HG03139 (cell line): ENCODE results near the gene AGBL3.
"Not testable (repeated sequence)": the region's sequence is repeated elsewhere in the genome, so short reads cannot be mapped to it uniquely, and the experiment has no call there.

ENCODE experiments used
- ATAC-seq: cut with Tn5 transposase; IDR thresholded peaks from one replicate; pipeline ENCODE4 v1.9.1; 2021; ENCODE audit not compliant: unreplicated experiment

The AGBL3 gene

DNA sequence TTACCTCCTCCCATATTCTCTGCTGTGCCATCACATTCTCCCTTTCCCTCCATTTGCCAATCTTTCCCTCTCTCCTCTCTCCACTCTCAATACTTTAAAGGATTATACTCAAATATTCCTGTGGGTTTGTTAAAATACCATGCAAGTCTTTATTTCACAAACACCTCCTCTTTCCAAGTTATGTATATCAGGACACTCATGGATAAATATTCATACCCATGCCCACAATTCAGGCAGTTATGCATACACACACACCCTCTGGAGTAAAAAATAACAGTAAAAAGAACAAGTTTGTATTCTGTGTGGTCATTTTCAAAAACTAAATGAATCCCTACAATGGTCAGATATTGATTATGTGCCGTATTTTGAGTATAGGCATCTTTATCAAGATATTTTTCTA is 88.2 kb downstream of the AGBL3 start:
- ATAC-seq: no peak

DNA sequence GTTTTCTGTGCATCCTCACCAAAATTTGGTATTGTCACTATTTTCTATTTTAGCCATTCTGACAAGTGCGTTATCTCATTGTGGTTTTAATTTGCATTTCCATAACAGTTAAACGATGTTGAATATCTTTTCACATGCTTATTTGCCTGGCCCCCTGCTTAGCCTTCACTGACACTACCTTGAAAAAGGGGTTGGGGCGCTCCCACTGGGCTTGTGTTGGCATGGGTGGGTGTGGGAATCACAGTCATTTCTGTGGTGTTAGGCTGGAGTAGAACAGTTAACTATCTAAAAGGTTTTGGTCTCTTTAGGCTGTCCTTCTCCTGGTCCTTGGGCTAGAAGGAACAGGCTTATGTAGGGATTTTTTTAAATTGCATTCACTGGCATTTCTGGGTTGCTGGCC is 89.4 kb downstream of the AGBL3 start:
- ATAC-seq: no peak

DNA sequence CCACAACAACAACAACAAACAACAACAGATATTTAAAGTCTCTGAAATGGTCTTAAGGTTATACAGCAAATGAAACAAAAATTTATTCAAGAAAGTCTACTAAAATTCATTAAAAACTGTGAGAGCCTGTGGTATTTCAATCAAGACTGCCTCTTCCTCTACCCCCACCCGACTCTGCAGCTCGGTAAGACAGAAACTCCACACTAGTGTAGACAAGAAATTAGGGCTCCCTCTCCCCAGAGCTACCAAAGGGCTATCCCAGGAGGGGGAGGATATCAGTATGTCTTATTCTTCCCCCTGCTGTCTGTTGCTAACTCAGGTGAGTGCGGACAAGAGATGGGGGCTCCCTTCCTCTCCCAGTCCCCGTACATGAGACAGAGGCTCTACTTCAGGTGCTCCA is 90.6 kb downstream of the AGBL3 start:
- no peak for ATAC-seq

DNA sequence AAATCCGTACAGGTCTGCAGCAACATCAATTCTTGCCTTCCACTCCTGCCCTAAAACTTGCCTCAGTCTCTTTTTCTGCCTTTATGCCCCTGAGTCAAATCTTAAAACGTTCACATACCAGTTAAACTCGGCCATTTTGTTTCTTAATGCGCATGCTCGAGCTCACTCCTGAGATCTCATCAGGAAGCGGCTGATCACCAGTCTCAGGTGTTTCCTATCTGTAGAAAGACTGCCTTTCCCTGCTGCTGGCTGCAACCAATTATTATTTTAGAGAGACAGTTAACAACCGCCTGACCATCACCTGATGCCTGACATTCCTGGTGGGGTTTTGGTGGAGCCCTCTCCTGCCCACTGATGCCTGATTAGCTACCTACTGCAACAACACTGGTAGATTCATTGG is 91.3 kb downstream of the AGBL3 start:
- no peak for ATAC-seq

DNA sequence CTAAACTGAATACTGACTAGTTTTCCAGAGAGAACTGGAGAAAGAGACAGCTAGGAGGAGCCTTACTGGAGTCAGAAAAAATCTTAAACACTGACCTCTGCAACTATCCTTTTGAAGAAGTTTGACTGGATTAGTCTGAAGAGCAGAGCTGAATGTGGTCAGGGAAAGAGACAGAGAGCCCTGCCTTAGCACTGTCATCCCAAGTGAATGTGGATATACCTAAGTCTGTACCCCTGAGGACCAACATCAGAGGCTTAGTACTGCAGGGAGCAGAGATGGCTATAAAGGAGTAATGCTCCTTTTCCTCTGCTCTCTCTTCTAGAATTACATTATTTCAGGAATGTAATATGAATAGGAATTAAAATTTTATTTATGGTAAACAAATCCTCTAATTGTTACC is 91.7 kb downstream of the AGBL3 start:
- no peak for ATAC-seq

DNA sequence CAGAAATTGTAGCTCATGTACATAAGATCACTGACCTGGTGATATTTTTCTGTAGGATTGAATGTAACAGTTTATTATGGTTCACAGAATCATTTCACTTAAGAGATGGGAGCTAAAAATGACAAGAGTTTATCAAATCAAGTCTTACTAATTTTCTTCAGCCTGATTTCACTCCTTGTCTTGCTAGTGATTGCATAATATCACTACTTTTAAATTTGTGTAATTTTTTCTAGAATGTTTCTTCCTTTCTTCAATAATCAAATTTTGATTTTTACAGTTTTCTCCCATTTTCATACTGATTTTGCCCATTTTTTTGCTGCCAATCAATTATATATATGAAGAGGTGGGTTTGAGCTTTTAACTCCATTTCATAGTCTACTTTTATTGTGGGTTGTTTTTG is 92.8 kb downstream of the AGBL3 start:
- no peak for ATAC-seq

DNA sequence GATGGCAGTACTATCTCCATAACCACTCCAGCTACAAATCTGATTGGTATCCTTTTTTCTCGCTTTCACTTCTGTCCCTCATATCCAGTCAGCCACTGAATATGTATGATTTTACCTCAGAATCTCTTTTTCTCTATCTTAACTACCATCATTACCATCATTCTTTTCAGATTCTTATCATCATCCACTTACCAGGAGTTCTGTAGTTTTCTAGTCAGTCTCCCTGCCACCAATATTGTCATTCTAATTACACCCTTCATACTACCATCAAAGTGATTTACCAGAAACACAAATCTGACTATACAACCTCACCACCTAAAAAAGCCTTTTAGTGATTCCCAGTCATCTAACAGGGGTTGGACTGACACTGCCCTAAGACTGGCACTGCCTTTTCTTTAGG is 96.7 kb downstream of the AGBL3 start:
- ATAC-seq: no peak

DNA sequence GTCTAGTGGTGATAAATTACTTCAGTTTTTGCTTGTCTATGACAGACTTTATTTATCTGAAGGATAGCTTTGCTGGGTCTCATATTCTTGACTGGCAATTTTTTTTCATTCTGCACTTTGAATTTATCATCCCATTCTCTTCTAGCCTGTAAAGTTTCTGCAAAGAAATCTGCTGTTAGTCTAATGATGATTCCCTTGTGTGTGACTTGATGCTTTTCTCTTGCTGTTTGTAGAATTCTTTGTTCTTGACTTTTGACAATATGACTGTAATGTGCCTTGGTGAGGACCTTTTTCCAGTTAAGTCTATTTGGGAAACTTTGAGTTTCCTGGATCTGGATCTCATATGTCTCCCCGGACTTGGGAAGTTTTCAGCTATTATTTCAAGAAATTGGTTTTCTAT is 102.3 kb downstream of the AGBL3 start:
- ATAC-seq: no peak

DNA sequence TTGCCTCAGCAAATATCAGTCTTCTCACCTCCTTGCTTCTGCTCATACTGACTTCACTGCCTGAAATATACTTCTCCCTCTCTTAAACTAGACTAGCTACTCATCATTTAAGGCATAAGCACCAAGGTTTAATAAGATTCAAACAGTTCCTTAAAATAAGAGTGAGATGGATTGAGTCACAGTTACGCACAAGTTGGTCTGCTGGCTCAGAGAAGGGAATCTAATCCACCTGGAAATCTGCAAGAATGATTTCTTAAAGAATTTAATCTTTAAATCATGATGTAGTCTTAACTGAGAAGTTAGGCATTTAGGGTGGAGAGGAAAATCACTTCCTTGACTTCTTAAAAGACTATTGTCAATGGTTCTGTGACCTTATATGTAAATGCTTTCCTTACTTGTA is 105.4 kb downstream of the AGBL3 start:
- ATAC-seq: no peak

DNA sequence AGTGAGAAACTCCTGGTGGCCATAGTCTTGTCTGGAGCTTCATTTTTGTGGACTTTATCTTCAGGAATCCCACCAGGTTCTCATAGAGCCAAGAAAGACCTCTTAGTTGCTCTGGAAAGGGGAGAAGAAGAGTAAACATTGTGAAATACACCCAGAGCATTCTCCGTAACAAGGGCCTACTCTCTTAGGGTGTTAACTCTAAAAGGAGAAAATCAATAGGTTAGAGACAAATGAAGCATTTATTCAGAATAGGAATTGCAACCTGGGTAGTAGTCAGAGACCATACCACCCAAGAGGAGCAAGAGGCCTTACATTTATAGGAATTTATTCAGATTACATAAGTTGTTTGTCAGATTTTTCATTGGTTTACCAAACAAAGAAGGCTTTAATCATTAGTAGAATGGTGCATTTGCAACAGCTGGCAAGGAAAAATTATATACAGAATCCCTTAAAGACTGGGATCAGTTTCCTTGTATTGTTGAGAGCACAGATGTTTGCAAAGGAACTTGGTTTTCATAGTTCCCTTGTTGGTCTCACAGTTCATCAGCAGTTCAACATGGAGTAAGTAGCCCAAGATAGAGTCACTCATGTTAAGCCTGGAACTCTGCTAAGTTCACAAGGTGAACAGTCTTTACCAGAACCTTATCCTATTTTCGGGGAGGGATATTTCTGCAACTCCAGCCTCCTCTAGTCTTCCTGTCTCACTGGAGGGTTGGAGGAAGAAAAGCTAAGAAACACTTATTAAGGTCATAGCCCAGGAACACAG is 108.3 kb downstream of the AGBL3 start:
- ATAC-seq: no peak

DNA sequence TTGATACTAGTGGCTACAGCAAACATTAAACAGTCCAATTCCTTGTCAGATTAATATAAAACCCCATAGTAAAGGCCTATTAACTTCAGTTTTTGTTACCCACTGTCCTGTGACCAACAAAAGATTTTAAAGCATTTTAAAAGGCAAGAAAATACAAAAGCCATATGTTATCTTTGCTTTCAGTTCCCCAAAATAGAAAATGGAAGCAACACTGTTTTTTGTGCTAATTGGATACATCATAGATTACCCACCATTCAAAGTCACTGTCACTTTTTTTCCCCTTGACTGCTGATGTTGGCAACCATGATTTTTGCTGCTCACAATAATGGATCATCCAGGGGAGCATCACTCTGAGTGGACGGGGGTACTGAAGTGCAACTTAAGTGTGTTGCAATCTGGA is 109.1 kb downstream of the AGBL3 start:
- ATAC-seq: no peak

DNA sequence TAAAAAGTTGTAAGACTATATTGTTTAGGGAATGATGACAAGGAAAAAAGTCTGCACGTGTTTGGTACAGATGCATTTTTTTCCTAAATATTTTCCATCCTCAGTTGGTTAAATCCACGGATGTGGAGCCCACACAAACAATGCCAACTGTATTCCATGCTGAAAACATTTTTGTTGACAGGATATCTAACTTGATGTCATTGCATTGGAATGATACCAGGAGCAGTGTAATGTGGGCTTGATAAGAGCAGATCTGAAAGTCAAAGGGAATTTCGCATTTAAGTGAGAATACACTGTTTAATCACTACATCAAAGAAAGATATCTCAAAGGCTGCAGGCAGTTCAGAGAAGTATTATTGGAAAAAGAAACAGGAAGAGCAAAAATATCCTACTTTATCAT is 112.1 kb downstream of the AGBL3 start:
- no peak for ATAC-seq

DNA sequence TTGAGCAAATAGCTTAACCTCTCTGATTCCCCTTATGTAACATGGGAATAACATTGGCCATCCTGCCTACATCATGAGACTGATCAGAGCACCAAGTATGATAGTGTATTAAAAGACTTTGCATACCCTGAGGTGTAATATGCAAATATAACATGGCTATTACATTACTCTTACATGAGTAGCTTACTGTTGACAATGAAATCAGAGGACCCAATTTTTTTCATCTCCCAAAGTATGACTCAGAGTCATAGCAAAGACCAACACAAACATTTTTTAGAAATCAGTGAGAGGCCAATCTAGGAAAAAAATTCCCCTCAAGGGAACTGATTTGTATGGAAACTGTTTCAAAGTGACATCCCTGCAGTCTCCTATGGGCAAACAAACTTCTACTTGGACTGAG is 114.5 kb downstream of the AGBL3 start:
- ATAC-seq: no peak

DNA sequence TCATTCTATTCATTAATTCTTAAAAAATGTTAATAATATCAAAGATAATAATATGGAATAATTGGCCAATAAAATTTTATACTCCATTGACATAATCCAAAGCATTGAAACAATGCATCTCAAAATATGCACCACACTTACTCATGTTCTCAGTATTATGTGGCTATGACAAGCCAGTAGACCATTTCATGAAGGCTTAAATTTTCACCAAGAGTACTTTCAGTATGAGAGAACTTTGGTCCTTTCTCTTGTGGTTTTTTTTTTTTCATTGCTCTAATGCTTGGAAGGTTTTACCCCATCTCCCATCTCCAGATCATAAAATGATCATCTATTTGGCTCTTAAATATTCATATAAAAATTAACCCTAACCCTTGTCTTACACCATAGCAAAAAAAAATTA is 116.1 kb downstream of the AGBL3 start:
- ATAC-seq: peak; percentile 80

DNA sequence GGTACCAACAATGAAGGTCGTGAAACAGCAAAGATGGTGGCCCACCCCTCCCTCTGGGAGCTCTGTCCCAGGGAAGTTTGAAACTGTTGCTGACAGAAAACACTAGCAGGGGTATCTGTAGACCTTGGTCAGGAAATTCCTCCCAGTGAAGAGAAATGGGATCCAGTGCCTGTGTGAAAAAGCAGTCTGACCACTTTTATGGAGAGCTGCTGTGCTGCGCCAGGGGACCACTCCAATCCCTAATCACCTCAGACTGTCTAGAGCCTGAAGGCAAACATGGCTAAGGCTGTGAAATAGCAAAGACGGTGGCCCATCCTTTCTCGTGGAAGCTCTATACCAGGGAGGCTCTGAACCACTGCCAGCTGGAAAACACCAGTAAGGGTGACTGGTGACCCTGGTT is 123.3 kb downstream of the AGBL3 start:
- ATAC-seq: no peak

DNA sequence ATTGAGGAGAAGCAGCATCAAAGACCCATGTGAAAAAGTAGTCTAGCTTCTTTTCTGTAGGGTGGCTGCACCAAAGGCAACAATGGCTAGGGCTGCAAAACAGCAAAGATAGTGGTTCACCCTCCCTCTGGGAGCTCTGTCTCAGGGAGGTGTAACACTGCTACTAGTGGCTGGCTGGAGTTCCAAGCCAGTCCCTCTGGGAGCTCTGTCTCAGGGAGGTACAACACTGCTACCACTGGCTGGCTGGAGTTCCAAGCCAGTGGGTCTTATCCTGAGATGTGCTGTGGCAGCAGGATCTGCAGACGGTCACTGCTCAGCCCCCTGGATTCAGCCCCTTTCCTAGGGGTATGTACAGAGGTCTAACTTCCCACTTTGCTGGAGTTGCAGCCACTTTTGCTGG is 123.7 kb downstream of the AGBL3 start:
- no peak for ATAC-seq

DNA sequence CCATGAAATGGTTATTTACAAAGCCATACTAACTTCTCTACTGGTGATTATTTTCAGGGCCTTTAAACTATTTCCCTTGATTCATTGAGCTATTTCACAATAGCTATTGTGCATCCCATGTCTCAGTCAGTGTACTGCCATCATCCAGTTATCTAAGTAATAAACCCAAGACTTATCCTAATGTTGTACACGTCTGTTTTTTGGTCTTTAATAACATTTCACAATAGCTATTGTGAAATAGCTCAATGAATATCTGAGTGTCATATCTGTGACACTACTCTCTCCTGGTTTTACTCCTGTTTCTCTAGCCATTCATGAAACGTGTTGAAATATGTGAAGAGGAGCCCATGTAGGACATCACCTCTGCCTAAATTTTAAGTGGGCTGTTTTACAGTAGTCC is 125.1 kb downstream of the AGBL3 start:
- no peak for ATAC-seq

DNA sequence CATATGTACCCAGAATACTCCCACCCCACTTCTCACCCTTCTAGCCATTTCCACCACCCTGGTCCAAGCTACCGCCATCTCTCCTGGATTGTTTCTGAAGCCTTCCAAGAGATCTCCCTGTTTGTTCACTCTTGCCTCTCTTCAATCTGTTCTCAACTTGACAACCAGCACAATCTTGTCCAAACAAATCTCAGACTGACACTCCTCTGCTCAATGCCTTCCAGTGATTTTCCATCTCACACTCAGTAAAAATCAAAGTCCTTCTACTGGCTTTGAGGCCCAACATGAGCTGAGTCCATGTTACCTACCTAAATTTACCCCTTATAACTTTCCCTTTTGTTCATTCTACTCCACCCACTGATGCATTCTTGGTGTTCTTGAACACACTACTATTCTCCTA is 128.3 kb downstream of the AGBL3 start:
- ATAC-seq: no peak

DNA sequence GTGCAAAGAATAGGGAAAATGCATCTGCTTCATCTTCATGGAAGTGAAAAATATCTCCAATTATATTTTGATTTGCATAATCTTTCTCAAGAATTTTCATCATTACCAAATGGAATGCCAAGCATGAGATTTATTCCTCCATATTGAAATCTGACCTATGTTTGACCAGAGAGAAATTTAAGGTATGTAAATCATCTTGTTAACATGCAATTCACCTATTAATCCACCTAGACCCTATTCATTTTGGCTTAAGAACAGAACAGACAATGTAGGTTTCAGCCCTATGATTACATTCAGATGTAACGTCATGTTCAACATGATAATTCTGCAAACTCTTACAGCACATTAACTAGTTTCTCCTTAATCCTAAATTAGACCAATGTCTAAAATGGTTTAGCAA is 130.8 kb downstream of the AGBL3 start:
- no peak for ATAC-seq

DNA sequence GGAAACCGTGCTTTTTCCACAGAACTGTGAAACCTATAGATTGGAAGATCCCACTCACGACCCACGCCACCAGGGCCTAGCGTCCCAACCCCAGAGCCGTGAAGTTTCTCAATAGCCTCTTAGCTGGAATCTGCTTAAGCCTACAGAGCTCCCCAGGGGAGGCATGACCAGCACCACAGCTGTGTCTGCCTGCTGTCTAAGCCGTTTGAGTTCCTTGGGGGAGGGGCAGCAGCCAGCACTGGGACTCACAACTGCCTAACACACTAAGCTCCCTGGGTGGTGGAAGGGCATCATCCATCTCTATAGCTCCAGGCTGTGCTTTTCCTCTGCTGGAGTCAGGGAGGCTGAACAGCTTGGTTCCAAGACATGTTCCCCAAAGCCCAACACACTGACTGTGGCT is 135.6 kb downstream of the AGBL3 start:
- ATAC-seq: no peak

DNA sequence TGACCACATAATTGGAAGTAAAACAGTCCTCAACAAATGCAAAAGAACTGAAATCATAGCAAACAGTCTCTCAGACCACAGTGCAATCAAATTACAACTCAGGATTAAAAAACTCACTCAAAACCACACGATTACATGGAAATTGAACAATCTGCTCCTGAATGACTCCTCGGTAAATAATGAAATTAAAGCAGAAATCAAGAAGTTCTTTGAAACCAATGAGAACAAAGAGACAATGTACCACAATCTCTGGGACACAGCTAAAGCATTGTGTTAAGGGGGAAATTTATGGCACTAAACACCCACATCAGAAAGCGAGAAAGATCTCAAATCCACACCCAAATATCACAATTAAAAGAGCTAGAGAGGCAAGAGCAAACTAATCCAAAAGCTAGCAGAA is 138.3 kb downstream of the AGBL3 start:
- not testable (repeated sequence) for ATAC-seq

DNA sequence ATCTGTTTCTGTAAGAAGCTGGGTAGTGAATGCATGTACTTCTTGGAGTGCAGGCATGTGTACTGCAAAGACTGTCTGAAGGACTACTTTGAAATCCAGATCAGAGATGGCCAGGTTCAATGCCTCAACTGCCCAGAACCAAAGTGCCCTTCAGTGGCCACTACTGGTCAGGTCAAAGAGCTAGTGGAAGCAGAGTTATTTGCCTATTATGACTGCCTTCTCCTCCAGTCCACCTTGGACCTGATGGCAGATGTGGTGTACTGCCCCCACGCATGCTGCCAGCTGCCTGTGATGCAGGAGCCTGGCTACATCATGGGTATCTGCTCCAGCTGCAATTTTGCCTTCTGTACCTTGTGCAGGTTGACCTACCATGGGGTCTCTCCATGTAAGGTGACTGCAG is 142.6 kb downstream of the AGBL3 start:
- no peak for ATAC-seq

DNA sequence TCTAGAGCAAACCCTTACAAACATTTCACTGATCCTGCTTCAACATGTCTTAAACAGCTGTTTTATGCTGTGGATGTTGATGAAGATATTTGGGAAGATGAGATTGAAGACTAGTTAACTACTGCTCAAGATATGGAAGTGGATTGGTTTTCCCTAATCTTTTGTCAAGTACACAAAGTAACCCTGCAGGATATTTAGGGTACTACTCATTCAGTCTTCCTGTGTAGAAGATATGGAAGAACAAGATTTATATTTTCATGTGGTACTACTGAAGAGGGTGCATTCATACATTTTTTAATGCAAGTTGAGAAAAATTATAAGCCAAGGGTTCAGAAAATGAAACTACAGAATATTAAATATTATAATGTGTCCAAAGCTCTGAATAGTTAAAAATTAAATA is 143.3 kb downstream of the AGBL3 start:
- no peak for ATAC-seq
